Trophoblast cell (in vitro differentiated cells and primary cell): ENCODE data around the gene CTNNA3.

Experiments
- DNase-seq, 2 donors: peaks; one replicate each; pipeline ENCODE4 v3.0.0-alpha.2; 2016
- H2AFZ ChIP-seq: 2 replicates; pipeline ENCODE4 v1.6.1; 2013; ENCODE audit warnings: low read length, moderate library complexity, mild to moderate bottlenecking; ENCODE audit not compliant: insufficient read depth, poor library complexity
- H2AK5ac ChIP-seq: 2 replicates; pipeline ENCODE4 v1.6.1; 2013; ENCODE audit warnings: mild to moderate bottlenecking, low read length
- H2BK120ac ChIP-seq: 2 replicates; pipeline ENCODE4 v1.6.1; 2013; ENCODE audit warnings: low read length, mild to moderate bottlenecking, moderate library complexity; ENCODE audit not compliant: insufficient read depth, poor library complexity
- H2BK12ac ChIP-seq: 2 replicates; pipeline ENCODE4 v1.6.1; 2013; ENCODE audit warnings: mild to moderate bottlenecking, low read length, moderate library complexity
- H2BK5ac ChIP-seq: 2 replicates; pipeline ENCODE4 v1.6.1; 2013; ENCODE audit warnings: low read length, low read depth, moderate library complexity, mild to moderate bottlenecking; ENCODE audit not compliant: poor library complexity
- H3K14ac ChIP-seq: 2 replicates; pipeline ENCODE4 v1.6.1; 2013; ENCODE audit warnings: mild to moderate bottlenecking, low read length
- H3K18ac ChIP-seq: 2 replicates; pipeline ENCODE4 v1.6.1; 2013; ENCODE audit warnings: mild to moderate bottlenecking, low read length
- H3K23ac ChIP-seq: 2 replicates; pipeline ENCODE4 v1.6.1; 2013; ENCODE audit warnings: low read length
- H3K27ac ChIP-seq: 2 replicates; pipeline ENCODE4 v1.5.1; 2013; ENCODE audit warnings: low read depth, mild to moderate bottlenecking, inconsistent platforms, low read length, moderate library complexity
- H3K27me3 ChIP-seq: 2 replicates; pipeline ENCODE4 v1.6.1; 2013; ENCODE audit warnings: inconsistent platforms, mild to moderate bottlenecking, low read length, moderate library complexity; ENCODE audit not compliant: insufficient read depth
- H3K36me3 ChIP-seq, 2 experiments: 1 replicate in 1 of 2; 2 replicates in 1 of 2; pipeline ENCODE4 v1.6.1; 2013; ENCODE audit warnings: low read length in 2 of 2, mild to moderate bottlenecking in 2 of 2, moderate library complexity in 1 of 2; ENCODE audit not compliant: insufficient read depth in 2 of 2, control insufficient read depth in 1 of 2
- H3K4ac ChIP-seq: 2 replicates; pipeline ENCODE4 v1.6.1; 2013; ENCODE audit warnings: low read depth, mild to moderate bottlenecking, low read length, moderate library complexity
- H3K4me1 ChIP-seq, 2 experiments: 1 replicate in 1 of 2; 2 replicates in 1 of 2; pipeline ENCODE4 v1.6.1; 2013; ENCODE audit warnings: low read length in 2 of 2, mild to moderate bottlenecking in 2 of 2, moderate library complexity in 1 of 2; ENCODE audit not compliant: insufficient read depth in 2 of 2, control insufficient read depth in 1 of 2
- H3K4me2 ChIP-seq: 2 replicates; pipeline ENCODE4 v1.6.1; 2013; ENCODE audit warnings: inconsistent platforms, mild to moderate bottlenecking, low read length, moderate library complexity
- H3K4me3 ChIP-seq: 2 replicates; pipeline ENCODE4 v1.5.1; 2013; ENCODE audit warnings: mild to moderate bottlenecking, low read depth, low read length, inconsistent platforms
- H3K79me1 ChIP-seq: one replicate; pipeline ENCODE4 v1.6.1; 2013; ENCODE audit warnings: low read length
- H3K79me2 ChIP-seq: 2 replicates; pipeline ENCODE4 v1.6.1; 2013; ENCODE audit warnings: low read length, mild to moderate bottlenecking; ENCODE audit not compliant: control insufficient read depth, insufficient read depth, poor library complexity
- H3K9ac ChIP-seq: 2 replicates; pipeline ENCODE4 v1.6.1; 2013; ENCODE audit warnings: mild to moderate bottlenecking, low read length
- H3K9me3 ChIP-seq: 2 replicates; pipeline ENCODE4 v1.6.1; 2013; ENCODE audit warnings: low read depth, mild to moderate bottlenecking, control low read depth, inconsistent platforms, low read length; ENCODE audit not compliant: insufficient read depth
- H4K12ac ChIP-seq: 2 replicates; pipeline ENCODE4 v1.6.1; 2013; ENCODE audit warnings: low read depth, mild to moderate bottlenecking, low read length, moderate library complexity
- H4K8ac ChIP-seq: 2 replicates; pipeline ENCODE4 v1.6.1; 2013; ENCODE audit warnings: low read depth, mild to moderate bottlenecking, low read length, moderate library complexity
- H4K91ac ChIP-seq: one replicate; pipeline ENCODE4 v1.6.1; 2013; ENCODE audit warnings: low read depth, mild to moderate bottlenecking, low read length, moderate library complexity
- WGBS: extraction: QIAGEN DNeasy Blood & Tissue Kit; methylation state at CpG from one replicate; pipeline ENCODE4 v1.1.7; 2013; ENCODE audit warnings: missing lambda C conversion rate; ENCODE audit not compliant: insufficient read length, insufficient coverage; ENCODE audit errors: extremely low coverage; 5-methylcytosine and 5-hydroxymethylcytosine counted together

The CTNNA3 gene

DNA sequence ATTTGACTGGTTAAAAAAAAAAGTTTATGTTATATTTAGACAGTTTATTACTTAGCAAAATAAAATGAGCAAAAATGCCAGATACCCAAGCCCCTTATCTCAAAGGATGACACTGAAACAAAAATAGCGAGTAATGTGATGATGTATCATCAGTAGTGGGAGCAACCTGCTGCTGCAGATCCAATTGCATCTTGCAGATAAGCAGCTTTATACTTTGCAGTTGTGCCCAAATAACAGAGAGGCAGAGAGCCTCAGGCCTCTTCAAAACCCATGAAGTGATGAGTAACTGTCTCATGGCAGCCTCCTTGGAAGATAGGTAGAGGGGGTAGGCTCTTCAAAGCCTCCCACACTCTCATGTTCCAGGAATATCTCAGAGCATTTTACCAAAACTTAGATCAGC is 1238.4 kb downstream of the CTNNA3 start:
- no peak overlapping the region for H2BK120ac ChIP-seq
- no peak overlapping the region for H4K12ac ChIP-seq
- no peak overlapping the region for H3K14ac ChIP-seq
- H3K4ac ChIP-seq: no peak overlapping the region
- no peak overlapping the region for H3K23ac ChIP-seq
- H3K79me1 ChIP-seq: no peaks in the 10 kb centered on the region
- H3K9me3 ChIP-seq: no peaks in the 10 kb centered on the region
- DNase-seq: no peak
- H3K27me3 ChIP-seq: no peaks in the 10 kb centered on the region
- H4K8ac ChIP-seq: no peak overlapping the region
- no peaks in the 10 kb centered on the region for H3K36me3 ChIP-seq
- H4K91ac ChIP-seq: no peak overlapping the region
- WGBS: no CpG with 5 or more reads among the region's 1 CpG
- H2AK5ac ChIP-seq: no peak overlapping the region
- H3K9ac ChIP-seq: no peak overlapping the region
- no peak overlapping the region for H2BK12ac ChIP-seq
- H3K4me2 ChIP-seq: no peak overlapping the region
- no peak overlapping the region for H3K18ac ChIP-seq
- no peak overlapping the region for H3K27ac ChIP-seq
- no peak overlapping the region for H2AFZ ChIP-seq
- no peaks in the 10 kb centered on the region for H3K4me1 ChIP-seq
- H3K4me3 ChIP-seq: no peak overlapping the region
- H2BK5ac ChIP-seq: no peak overlapping the region
- no peaks in the 10 kb centered on the region for H3K79me2 ChIP-seq

DNA sequence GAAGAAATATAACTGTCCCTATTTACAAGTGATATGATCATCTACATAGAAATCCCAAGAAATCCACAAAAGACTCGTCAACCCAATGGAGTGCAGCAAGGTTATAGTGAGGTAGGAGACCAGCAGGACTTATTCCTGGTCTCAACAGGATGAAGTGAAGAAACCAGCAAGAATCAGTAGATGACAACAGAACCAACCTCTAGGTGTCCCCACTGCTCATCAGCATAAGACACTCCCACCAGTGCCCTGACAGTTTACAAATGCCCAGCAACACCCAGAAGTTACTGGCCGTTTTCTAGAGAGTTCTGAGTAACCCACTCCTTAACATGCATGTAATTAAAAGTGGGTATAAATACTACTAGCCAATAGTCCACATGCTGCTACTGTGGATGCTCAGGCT is 1240.7 kb downstream of the CTNNA3 start:
- Histone ChIP-seq H3K36me3 (no peaks in the 10 kb centered on the region), H4K12ac (no peak overlapping the region), H3K9me3 (no peaks in the 10 kb centered on the region), H3K18ac (no peak overlapping the region), H4K91ac (no peak overlapping the region), H3K23ac (no peak overlapping the region), H3K27ac (no peak overlapping the region), H2BK5ac (no peak overlapping the region), H3K79me1 (no peaks in the 10 kb centered on the region), H2AFZ (no peak overlapping the region), H2AK5ac (no peak overlapping the region), H3K4me2 (no peak overlapping the region), H2BK120ac (no peak overlapping the region), H3K4me3 (no peak overlapping the region), H3K4me1 (no peaks in the 10 kb centered on the region), H3K79me2 (no peaks in the 10 kb centered on the region), H2BK12ac (no peak overlapping the region), H3K27me3 (no peaks in the 10 kb centered on the region), H3K9ac (no peak overlapping the region), H3K4ac (no peak overlapping the region), H3K14ac (no peak overlapping the region), H4K8ac (no peak overlapping the region)
- no CpG with 5 or more reads among the region's 2 CpGs for WGBS
- no peak for DNase-seq

DNA sequence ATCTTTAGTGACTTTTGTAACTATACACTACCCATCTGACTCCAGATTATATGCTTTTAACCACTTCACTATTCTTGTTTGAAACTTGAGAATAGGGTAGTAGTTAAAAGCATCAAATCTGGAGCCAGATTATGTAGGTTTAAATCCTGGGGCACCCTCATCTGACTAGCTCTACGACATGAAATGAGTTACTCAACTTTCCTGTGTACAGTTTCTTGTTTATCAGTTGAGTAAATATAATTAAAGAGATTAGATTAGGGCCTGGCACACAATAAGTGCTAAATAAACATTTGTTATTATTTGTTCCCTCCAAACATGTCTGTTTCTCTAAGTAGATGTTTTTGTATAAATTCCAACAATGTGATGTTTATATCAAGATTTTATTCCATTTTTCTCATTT is 1255.4 kb downstream of the CTNNA3 start:
- Histone ChIP-seq H3K36me3 (no peaks in the 10 kb centered on the region), H3K9me3 (peaks cover 1% of the 10 kb centered on the region), H2AK5ac (no peak overlapping the region), H3K4me1 (no peaks in the 10 kb centered on the region), H3K4ac (no peak overlapping the region), H3K18ac (no peak overlapping the region), H4K8ac (no peak overlapping the region), H3K4me2 (no peak overlapping the region), H3K14ac (no peak overlapping the region), H4K12ac (no peak overlapping the region), H3K4me3 (no peak overlapping the region), H2BK120ac (no peak overlapping the region), H3K79me1 (no peaks in the 10 kb centered on the region), H3K79me2 (no peaks in the 10 kb centered on the region), H3K27me3 (no peaks in the 10 kb centered on the region), H2AFZ (no peak overlapping the region), H2BK5ac (no peak overlapping the region), H3K23ac (no peak overlapping the region), H3K9ac (no peak overlapping the region), H4K91ac (no peak overlapping the region), H2BK12ac (no peak overlapping the region), H3K27ac (no peak overlapping the region)
- WGBS: no CpG with 5 or more reads among the region's 1 CpG
- DNase-seq: no peak

DNA sequence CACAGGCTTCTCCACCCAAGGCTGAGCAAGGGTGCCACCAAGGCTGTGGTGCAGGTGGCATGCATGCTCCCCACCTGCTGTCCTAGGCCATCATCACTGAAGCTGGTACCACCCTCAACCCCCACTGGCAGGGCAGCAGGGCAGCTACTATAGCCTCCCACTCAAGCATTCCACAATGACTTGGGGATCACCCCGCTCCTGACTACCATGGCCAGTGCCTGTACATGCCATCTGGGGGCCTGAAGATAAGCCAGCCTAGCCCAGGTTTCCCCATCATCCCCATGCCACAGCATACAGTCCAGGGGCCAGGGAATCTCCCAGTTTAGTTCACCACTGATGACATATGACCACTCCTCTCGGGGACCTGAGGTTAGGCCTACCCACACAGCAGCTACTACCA is 1281.1 kb downstream of the CTNNA3 start:
- peaks cover 5% of the 10 kb centered on the region for H3K9me3 ChIP-seq
- no peak overlapping the region for H3K27ac ChIP-seq
- no peaks in the 10 kb centered on the region for H3K27me3 ChIP-seq
- no peaks in the 10 kb centered on the region for H3K4me1 ChIP-seq
- no peak overlapping the region for H3K4ac ChIP-seq
- H3K79me2 ChIP-seq: no peaks in the 10 kb centered on the region
- no peaks in the 10 kb centered on the region for H3K36me3 ChIP-seq
- H2BK5ac ChIP-seq: no peak overlapping the region
- H2AK5ac ChIP-seq: no peak overlapping the region
- no CpG with 5 or more reads among the region's 2 CpGs for WGBS
- H3K18ac ChIP-seq: no peak overlapping the region
- no peaks in the 10 kb centered on the region for H3K79me1 ChIP-seq
- no peak overlapping the region for H4K91ac ChIP-seq
- no peak overlapping the region for H2BK120ac ChIP-seq
- H3K23ac ChIP-seq: no peak overlapping the region
- DNase-seq: no peak
- H3K14ac ChIP-seq: no peak overlapping the region
- H2AFZ ChIP-seq: no peak overlapping the region
- H3K4me2 ChIP-seq: no peak overlapping the region
- no peak overlapping the region for H3K9ac ChIP-seq
- no peak overlapping the region for H4K12ac ChIP-seq
- H2BK12ac ChIP-seq: no peak overlapping the region
- no peak overlapping the region for H4K8ac ChIP-seq
- no peak overlapping the region for H3K4me3 ChIP-seq

DNA sequence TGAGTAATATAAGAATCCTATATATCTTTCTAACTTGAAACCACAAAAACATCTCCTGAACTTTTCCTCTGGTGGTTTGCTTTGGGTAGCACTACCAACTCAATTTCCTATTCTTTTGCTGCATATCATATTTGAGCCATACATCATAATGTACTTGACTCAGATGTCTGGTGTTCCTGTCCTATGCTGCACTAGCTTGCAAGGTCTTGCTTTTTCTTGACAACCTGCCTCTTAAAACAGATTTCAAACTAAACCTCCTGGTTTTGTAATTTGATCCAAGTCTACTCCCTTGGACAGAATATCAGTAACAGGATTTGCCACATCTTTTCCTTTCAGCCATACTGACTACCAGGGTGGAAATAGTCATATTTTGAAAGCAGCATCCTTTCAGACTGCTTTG is 1290.4 kb downstream of the CTNNA3 start:
- Histone ChIP-seq H3K4me2 (no peak overlapping the region), H3K14ac (no peak overlapping the region), H3K4me3 (no peak overlapping the region), H3K4ac (no peak overlapping the region), H3K9ac (no peak overlapping the region), H3K23ac (no peak overlapping the region), H3K27me3 (no peaks in the 10 kb centered on the region), H3K18ac (no peak overlapping the region), H3K79me1 (no peaks in the 10 kb centered on the region), H2AK5ac (no peak overlapping the region), H4K12ac (no peak overlapping the region), H2BK12ac (no peak overlapping the region), H2BK5ac (no peak overlapping the region), H3K79me2 (no peaks in the 10 kb centered on the region), H4K91ac (no peak overlapping the region), H3K4me1 (no peaks in the 10 kb centered on the region), H3K36me3 (no peaks in the 10 kb centered on the region), H2BK120ac (no peak overlapping the region), H3K9me3 (peaks cover 2% of the 10 kb centered on the region), H2AFZ (no peak overlapping the region), H3K27ac (no peak overlapping the region), H4K8ac (no peak overlapping the region)
- no peak for DNase-seq
